ENCODE data around the gene EIF4E.

- no peak for TF ChIP-seq CTCF (optimal IDR thresholded peaks at IDR 0.05 in 1 of 3, IDR thresholded peaks at IDR 0.05 in 1 of 3, conservative IDR thresholded peaks at IDR 0.05 in 1 of 3; ENCODE audit: extremely low read depth in 1 of 3, insufficient read depth in 2 of 3, low read length in 3 of 3)
- TF ChIP-seq EZH2 (IDR thresholded peaks at IDR 0.05; ENCODE audit: low read length) = no peak
Measured at GRCh38 chr4:98865059-98865458, 63.9 kb downstream of the EIF4E start.
